ENCODE results near the gene LRRC61. TPM values are rescaled to one million over a fixed set of nuclear protein-coding genes. Genes with fewer than 3 reads are reported as not detected.

The LRRC61 gene
- total and polyA plus RNA-seq, 11 donors = 1.8 to 9.4 (median 4.6) TPM

DNA sequence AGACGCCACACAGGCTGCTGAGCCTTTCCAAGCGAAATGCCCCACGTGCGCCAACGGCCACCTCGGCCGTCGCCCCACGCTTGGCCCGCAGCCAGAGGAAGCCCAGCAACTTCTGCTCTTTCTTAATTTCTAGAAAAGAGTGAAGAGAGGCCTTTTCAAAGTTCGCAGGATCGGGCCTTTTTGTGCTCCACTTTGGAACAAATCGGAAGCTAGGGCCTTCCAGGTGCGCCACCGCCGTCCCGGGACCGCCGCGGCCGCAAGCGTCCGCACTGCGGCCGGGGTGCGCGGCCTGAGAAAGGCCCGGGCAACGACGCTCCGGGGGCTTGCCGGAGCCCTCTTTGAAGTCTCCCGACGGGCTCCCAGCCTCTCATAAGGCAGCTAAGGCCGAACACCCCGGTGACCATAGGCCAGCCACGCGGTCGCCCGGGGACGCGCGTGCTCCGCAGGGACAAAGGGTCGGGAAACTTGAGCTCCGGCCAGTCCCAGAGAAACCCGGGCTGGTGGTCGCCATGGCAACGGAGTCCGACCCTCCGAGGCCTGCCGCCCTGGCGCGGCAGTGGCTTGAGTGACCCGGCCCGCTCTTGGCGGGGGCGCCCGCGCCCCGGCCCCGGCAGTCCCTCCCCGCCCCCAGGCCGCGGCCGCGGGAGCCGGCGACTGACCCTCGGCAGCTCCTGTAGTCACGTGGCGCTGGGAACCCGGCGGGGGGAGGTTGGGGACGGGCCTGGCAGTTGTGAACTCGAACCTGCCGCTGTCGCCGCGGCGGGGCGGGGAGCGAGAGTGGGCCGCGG lies 45.1 kb downstream of the LRRC61 start, which contains the start of gene REPIN1:
Gene REPIN1, plus strand, starts transcription at position 727 of the 788 bp plus-strand sequence. CDS start 890 bp downstream, outside the sequence.
- TF ChIP-seq POLR2A (IDR thresholded peaks at IDR 0.05) = peak in 1 of 2 donors; percentile 52
- TF ChIP-seq, protein P1, sequence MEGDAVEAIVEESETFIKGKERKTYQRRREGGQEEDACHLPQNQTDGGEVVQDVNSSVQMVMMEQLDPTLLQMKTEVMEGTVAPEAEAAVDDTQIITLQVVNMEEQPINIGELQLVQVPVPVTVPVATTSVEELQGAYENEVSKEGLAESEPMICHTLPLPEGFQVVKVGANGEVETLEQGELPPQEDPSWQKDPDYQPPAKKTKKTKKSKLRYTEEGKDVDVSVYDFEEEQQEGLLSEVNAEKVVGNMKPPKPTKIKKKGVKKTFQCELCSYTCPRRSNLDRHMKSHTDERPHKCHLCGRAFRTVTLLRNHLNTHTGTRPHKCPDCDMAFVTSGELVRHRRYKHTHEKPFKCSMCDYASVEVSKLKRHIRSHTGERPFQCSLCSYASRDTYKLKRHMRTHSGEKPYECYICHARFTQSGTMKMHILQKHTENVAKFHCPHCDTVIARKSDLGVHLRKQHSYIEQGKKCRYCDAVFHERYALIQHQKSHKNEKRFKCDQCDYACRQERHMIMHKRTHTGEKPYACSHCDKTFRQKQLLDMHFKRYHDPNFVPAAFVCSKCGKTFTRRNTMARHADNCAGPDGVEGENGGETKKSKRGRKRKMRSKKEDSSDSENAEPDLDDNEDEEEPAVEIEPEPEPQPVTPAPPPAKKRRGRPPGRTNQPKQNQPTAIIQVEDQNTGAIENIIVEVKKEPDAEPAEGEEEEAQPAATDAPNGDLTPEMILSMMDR (IDR thresholded peaks at IDR 0.05) = no peak
- Histone ChIP-seq H3K27ac (peak within 1 kb of the TSS; percentile 90 to 99 (median 97)), H3K4me1 (peaks cover 2 to 54% (median 27%) of the 10 kb centered on the region in 12 donors), H3K27me3 (no peaks in the 10 kb centered on the region), H3K36me3 (peaks cover 0 to 32% (median 28%) of the 10 kb centered on the region in 9 donors), H3K9me3 (no peaks in the 10 kb centered on the region), H3K4me3 (peak within 1 kb of the TSS; percentile 64 to 97 (median 90))
- peak; percentile 95 to 97 (median 96) for DNase-seq
- 1 to 6% (median 3%) methylated on average over 21 to 85 of the region's 85 CpGs for WGBS, 4 donors
- peak; percentile 78 to 90 (median 84) for ATAC-seq
- intact Hi-C loops (cut with DNase I) = loop anchor here in 6 of 10 donors (1.0 to 5.0 kb wide), 6 partner anchors 34 to 659 kb away; partner anchors contain the start of gene ABCB8 (in 1 of the 6)

DNA sequence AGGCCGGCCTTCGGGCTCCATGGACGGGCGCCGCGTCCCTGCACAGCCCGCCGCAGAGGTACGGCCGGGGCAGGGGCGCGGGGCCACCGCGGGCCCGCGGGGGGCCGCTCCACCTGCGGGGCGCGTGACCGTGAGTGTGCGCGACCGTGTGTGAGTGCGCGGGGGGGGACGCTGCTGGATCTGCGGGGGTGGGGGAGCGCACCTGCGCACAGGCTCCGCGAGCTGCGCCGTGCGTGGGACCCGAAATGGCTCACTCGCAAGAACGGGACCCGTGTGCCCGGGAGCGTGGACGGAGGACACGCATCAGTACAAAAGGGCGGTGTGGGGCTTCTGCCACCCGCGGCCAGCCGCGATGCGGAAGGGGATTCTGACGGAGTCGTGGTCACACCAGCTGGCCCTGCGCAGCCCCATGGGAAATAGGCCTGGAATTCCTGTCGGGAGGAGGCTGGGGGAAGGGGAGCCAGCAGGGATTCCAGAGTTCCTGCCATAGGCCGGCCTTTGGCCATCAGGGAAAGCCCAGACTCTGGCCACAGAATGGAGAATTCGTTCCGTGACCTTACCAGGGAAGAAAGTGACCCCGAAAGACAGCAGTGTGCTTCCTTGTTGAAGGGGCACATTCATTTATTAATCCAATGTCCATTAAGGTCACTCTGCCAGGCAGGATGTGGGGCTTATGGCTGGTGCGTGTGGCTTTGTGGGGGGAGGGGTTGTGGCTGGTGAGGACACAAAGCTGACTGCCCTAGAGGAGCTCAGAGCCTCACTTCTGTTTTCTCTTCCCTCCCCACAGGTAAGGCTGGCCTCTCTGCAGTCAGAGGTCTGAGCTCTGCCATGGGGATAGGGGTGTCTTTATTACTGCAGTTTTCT lies 46.0 kb downstream of the LRRC61 start:
- H3K27me3 ChIP-seq = no peaks in the 10 kb centered on the region
- H3K4me3 ChIP-seq = peak overlapping the region; percentile 64 to 97 (median 90)
- intact Hi-C loops (cut with DNase I) = loop anchor here in 6 of 10 donors (1.0 to 5.0 kb wide), 7 partner anchors 9 to 658 kb away; partner anchors contain the start of gene ABCB8 (in 1 of the 6)
- 0 to 2% (median 1%) methylated on average over 18 to 58 of the region's 58 CpGs for WGBS, 4 donors
- no peaks in the 10 kb centered on the region for H3K9me3 ChIP-seq
- TF ChIP-seq POLR2A (IDR thresholded peaks at IDR 0.05) = no peak
- TF ChIP-seq, protein P1 (IDR thresholded peaks at IDR 0.05) = no peak
- ATAC-seq = peak; percentile 65 to 87 (median 72)
- peaks cover 2 to 49% (median 32%) of the 10 kb centered on the region in 12 donors for H3K4me1 ChIP-seq
- peaks cover 0 to 40% (median 36%) of the 10 kb centered on the region in 9 donors for H3K36me3 ChIP-seq
- H3K27ac ChIP-seq = peak overlapping the region; percentile 90 to 99 (median 97)
- peak; percentile 84 to 90 (median 85) for DNase-seq

DNA sequence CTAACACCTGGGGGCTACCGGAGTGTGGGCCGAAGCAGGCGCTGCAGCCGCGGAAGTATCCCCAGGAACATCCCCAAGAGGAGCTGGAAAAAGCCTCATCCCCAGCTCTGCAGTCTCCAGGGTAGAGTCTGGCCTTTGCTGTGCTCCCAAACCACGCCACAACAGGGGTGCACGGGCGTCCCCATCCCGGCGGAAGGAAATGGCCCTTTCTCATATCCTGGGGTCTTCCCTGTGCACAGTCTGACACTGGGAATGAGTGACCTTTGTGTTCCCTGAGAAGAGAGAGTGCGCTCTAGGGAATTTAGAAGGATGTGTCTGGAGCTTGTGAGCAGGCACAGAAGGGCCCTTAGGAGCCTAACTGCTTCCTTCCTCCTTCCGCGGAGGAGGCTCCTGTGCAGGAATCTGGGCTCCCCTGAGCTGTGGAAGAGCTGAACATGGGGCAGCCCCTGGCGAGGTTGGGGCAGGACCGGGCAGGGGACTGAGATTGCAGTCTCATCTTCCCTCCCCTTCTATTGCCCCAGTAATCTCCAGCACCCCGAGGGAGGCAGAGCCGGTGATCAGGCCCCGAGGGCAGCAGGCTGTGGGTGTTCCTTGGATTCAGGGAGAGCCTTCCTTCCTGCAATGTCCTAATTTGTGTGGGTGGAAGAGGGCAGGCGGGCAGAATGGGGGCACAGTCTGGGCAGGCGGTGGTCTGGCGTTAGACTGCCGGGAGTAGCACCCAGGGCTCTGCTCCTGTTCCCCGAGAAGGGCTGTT lies 46.8 kb downstream of the LRRC61 start:
- TF ChIP-seq, protein P1 (IDR thresholded peaks at IDR 0.05) = no peak
- no peak for TF ChIP-seq POLR2A (IDR thresholded peaks at IDR 0.05)
- Histone ChIP-seq H3K27me3 (no peaks in the 10 kb centered on the region), H3K4me1 (peaks cover 2 to 53% (median 35%) of the 10 kb centered on the region in 12 donors), H3K9me3 (no peaks in the 10 kb centered on the region), H3K27ac (peak overlapping the region; percentile 90 to 99 (median 97)), H3K36me3 (peaks cover 0 to 47% (median 41%) of the 10 kb centered on the region in 9 donors), H3K4me3 (peak overlapping the region; percentile 64 to 97 (median 90))
- WGBS, 4 donors = 24 to 29% (median 26%) methylated on average over 21 to 23 of the region's 23 CpGs
- intact Hi-C loops (cut with DNase I) = loop anchor here in 7 of 10 donors (1.0 to 5.0 kb wide), 6 partner anchors 8 to 657 kb away; partner anchors contain the start of gene ABCB8 (in 1 of the 7)
- ATAC-seq (peak in 1 of 4 donors; percentile 16), DNase-seq (no peak)
